ENCODE measurements around the gene GPAM. TPM values are rescaled to one million over a fixed set of nuclear protein-coding genes. Genes with fewer than 3 reads are reported as not detected.

Gene GPAM
- total and polyA plus RNA-seq, 2 of the 8 experiments (the other 6 are each of a cell fraction or from before 2014, with no cell fraction given) = 5.5 to 15.5 TPM

- TF ChIP-seq BRCA1 (IDR thresholded peaks at IDR 0.05; ENCODE audit: low read depth, low read length) (no peak), RXRA (IDR thresholded peaks at IDR 0.05; ENCODE audit: insufficient read depth, low read depth, low read length) (no peak), FOSL1 (IDR thresholded peaks at IDR 0.05; ENCODE audit: insufficient read depth, low read depth, low read length) (no peak), ASH2L (IDR thresholded peaks at IDR 0.05; ENCODE audit: low read length) (no peak), CTBP2 (IDR thresholded peaks at IDR 0.05; ENCODE audit: borderline replicate concordance, insufficient read depth, insufficient read length, low read length) (no peak), SP4 (IDR thresholded peaks at IDR 0.05; ENCODE audit: low read length) (no peak), RBBP5 (IDR thresholded peaks at IDR 0.05; ENCODE audit: borderline replicate concordance, low read depth, low read length) (no peak), RFX5 (IDR thresholded peaks at IDR 0.05; ENCODE audit: borderline replicate concordance, low read depth, low read length) (no peak)
Observed at GRCh38 chr10:112124866-112125265, 58.7 kb downstream of the GPAM start (continued).

Data from H1 (cell line).